ENCODE data around the gene FER. TPM values are rescaled to one million over a fixed set of nuclear protein-coding genes. Genes with fewer than 3 reads are reported as not detected.

The FER gene
- total RNA-seq, 4 donors from 2014 or later, result 16.1 to 25.7 (median 19.1) TPM

DNA sequence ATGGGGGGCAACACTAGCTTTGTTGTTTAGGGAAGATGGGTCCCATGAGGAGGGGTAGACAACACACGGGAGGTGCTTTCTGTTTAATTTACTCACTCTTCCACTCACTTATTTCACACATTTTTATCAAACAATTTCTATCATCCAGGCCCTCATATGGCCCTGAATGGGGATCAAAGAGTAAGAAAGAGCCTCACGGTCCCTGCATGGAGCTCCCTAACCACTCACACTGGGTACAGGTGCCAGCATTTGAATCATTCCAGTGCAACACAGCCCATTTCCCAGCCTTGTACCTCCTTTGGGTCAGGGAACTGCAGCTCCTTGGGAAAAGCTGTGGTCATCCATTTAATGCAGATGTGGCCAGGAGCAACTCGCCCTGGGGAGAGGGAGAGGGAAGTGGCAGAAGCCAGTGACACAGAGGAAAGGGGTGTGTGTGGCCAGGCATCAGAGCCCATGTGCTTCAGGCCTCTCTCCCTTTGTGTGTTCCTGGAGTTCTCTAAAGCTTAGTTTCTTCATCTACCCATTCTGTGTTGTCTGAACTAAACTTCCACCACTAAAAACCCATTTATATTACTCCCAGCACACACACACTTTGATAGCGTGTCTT is 476.7 kb downstream of the FER start:
- no peak for DNase-seq (ENCODE audit: low spot score in 2 of 2)
- 82 to 84% methylated on average over 4 of the region's 4 CpGs for WGBS, 2 donors
- TF ChIP-seq, protein P1, sequence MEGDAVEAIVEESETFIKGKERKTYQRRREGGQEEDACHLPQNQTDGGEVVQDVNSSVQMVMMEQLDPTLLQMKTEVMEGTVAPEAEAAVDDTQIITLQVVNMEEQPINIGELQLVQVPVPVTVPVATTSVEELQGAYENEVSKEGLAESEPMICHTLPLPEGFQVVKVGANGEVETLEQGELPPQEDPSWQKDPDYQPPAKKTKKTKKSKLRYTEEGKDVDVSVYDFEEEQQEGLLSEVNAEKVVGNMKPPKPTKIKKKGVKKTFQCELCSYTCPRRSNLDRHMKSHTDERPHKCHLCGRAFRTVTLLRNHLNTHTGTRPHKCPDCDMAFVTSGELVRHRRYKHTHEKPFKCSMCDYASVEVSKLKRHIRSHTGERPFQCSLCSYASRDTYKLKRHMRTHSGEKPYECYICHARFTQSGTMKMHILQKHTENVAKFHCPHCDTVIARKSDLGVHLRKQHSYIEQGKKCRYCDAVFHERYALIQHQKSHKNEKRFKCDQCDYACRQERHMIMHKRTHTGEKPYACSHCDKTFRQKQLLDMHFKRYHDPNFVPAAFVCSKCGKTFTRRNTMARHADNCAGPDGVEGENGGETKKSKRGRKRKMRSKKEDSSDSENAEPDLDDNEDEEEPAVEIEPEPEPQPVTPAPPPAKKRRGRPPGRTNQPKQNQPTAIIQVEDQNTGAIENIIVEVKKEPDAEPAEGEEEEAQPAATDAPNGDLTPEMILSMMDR (IDR thresholded peaks at IDR 0.05), result no peak
- TF ChIP-seq POLR2A (IDR thresholded peaks at IDR 0.05), result no peak
- intact Hi-C loops (cut with DNase I; ENCODE audit: low total_unique reads), result loop anchor here (2.0 kb wide), 1 partner anchor 66 kb away; no protein-coding TSS in a partner anchor
- H3K4me3 ChIP-seq (ENCODE audit: low read depth, poor library complexity, severe bottlenecking), result no peak overlapping the region

- TF ChIP-seq, protein P1 (IDR thresholded peaks at IDR 0.05), result no peak
- TF ChIP-seq POLR2A (IDR thresholded peaks at IDR 0.05), result no peak
- WGBS, 2 donors, result 63 to 67% methylated on average over 11 of the region's 11 CpGs
- no peak for DNase-seq (ENCODE audit: low spot score in 2 of 2)
- H3K4me3 ChIP-seq (ENCODE audit: low read depth, poor library complexity, severe bottlenecking), result no peak overlapping the region
- intact Hi-C loops (cut with DNase I; ENCODE audit: low total_unique reads), result loop anchor here (2.0 kb wide), 1 partner anchor 65 kb away; no protein-coding TSS in a partner anchor
These were observed 478.3 kb downstream of the FER start for GRCh38 chr5:109225716-109226625.

DNA sequence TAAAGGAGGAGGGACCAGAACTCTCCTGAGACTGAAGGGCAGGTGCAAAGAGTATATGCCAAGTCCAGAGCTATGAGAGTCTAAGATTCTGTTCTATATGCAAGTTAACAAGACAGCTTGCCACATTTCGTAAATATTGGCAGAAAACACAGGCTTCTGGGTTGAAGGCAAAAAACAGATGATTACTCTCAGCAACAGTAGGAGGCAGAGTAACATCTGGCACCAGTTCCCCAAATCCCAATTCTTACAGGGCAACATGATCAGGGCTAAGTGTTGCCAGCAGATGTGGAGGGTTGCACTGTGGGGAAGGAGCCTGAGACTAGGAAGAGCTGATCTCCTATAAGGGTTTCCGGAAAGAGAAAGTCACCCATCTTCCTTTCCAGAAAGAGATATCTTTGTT is 482.7 kb downstream of the FER start:
- TF ChIP-seq, protein P1 (IDR thresholded peaks at IDR 0.05), result no peak
- TF ChIP-seq POLR2A (IDR thresholded peaks at IDR 0.05), result no peak
- no peak for DNase-seq (ENCODE audit: low spot score in 2 of 2)
- WGBS, 2 donors, result 87 to 91% methylated on average over 2 of the region's 2 CpGs

DNA sequence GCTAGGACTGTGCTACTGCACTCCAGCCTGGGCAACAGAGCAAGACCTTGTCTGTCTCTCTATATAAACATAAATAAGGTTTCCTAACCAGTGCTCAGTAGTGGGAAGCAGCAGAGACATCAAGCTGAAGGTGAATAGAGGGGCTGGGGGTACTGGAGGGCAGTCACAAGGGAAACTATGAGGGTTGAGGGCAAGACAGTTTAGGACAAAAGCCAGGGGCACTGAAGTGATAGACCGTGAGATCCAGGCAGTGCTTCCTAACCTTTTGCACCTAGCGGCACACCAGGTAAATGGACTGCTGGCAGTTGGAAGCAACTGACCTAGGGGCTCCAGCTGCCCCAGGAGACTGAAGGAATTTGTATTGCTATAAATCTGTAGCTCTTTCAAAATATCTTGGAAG is 483.6 kb downstream of the FER start:
- no peak overlapping the region for H3K4me3 ChIP-seq (ENCODE audit: low read depth, poor library complexity, severe bottlenecking)
- intact Hi-C loops (cut with DNase I; ENCODE audit: low total_unique reads), result no loop called here
- WGBS, 2 donors, result 79 to 83% methylated on average over 2 of the region's 2 CpGs
- no peak for DNase-seq (ENCODE audit: low spot score in 2 of 2)
- TF ChIP-seq, protein P1 (IDR thresholded peaks at IDR 0.05), result no peak
- no peak for TF ChIP-seq POLR2A (IDR thresholded peaks at IDR 0.05)

More for the DNA sequence above, 482.7 kb downstream of the FER start:
- H3K4me3 ChIP-seq (ENCODE audit: low read depth, poor library complexity, severe bottlenecking), result no peak overlapping the region
- intact Hi-C loops (cut with DNase I; ENCODE audit: low total_unique reads), result no loop called here

GRCh38 chr5:109234381-109234780 is 486.7 kb downstream of the FER start:
- DNase-seq (ENCODE audit: low spot score in 2 of 2), result no peak
- intact Hi-C loops (cut with DNase I; ENCODE audit: low total_unique reads), result no loop called here
- no peak overlapping the region for H3K4me3 ChIP-seq (ENCODE audit: low read depth, poor library complexity, severe bottlenecking)
- 86 to 87% methylated on average over 4 of the region's 4 CpGs for WGBS, 2 donors
- TF ChIP-seq, protein P1 (IDR thresholded peaks at IDR 0.05), result no peak
- no peak for TF ChIP-seq POLR2A (IDR thresholded peaks at IDR 0.05)
